ENCODE measurements around the gene PLD4.

The PLD4 gene

DNA sequence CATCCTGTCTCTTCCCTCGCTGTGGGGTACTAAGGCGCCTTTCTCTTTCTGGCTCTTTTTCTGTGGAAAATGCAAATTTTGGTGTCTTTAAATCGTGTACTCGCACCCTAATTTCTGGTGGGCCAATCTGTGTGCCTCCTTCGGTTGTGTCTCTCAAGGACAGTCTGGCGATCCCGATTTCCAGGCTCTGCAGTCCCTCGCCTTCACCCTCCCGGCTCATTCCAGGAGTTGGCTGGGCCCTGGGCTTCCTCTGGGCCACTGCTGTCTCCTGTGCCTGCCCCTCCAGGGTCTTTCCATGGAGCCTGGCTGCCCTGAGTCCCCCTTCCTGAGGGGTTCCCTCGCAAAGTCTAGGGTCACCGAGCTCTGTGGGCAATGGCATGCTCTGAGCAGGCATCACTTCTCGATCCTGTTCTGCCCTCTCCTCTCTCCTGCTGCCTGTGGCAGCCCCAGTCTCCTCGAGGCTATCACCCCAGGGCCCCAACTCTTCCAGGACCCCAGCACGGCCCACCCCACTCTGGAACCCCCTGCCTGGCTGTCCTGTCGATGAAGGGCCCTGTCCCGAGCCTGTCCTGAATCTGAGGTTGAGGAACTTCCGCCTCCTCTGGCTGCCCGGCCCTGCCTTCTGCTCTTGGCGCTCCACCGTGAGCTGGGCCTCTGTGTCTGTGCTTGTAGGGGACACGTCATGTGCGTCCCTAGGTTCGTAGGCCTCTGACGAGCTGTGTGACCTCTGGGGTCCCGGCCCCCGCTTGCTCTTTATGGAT lies 29.4 kb downstream of the PLD4 start:
- DNase-seq (ENCODE audit: insufficient read length, low spot score), result no peak
- no peak for FAIRE-seq

DNA sequence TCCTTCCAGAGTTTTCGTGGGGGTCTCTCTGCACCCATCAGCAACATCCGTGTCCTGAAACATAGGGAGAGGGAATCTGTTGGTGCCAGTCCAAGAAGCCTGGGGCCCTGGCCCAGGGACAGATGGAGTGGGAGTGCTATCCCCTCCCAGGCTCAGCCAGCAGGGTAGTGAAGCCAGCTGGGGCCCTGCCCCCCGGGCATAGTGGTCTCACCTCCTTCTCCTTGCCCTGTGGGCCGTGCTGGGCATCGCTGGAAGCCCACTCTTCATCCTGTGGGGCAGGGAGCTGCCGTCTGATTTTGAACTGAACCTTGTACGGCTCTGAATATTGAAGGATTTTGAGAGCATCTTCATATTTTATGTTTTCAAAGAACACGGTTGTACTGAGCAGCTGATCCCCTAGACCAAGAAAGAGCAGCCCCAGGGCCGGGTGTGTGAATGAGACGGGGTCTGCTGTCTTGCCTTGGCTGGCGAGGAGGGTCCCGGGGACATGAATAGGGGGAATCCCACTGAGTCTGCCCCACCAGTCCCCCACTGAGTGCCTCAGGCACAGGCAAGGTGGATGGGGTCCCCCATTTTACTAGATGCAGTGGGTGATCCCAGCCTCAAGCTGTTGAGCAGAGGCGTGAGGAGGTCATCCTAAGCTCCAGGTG lies 30.2 kb downstream of the PLD4 start:
- FAIRE-seq, result no peak

DNA sequence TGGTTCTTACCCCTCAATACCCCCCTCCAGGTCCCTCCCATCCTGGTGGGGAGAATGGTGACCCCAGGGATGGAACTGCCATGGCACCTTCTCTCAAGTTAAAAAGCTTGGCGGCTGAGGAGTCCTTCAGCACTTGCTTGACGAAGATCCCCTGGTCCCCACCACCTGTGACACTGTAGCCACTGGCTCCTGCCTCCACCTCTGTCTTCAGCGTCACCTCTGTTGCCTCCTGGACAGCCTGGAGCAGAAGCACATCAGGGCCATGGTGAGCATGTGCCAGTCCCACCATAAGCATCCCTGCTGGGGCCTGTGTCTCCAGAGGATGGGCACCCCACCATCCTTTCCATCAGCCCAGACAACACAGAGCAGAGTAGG lies 30.7 kb downstream of the PLD4 start:
- FAIRE-seq (no peak), DNase-seq (ENCODE audit: insufficient read length, low spot score) (no peak)

More for the DNA sequence above, 30.2 kb downstream of the PLD4 start:
- no peak for DNase-seq (ENCODE audit: insufficient read length, low spot score)

DNA sequence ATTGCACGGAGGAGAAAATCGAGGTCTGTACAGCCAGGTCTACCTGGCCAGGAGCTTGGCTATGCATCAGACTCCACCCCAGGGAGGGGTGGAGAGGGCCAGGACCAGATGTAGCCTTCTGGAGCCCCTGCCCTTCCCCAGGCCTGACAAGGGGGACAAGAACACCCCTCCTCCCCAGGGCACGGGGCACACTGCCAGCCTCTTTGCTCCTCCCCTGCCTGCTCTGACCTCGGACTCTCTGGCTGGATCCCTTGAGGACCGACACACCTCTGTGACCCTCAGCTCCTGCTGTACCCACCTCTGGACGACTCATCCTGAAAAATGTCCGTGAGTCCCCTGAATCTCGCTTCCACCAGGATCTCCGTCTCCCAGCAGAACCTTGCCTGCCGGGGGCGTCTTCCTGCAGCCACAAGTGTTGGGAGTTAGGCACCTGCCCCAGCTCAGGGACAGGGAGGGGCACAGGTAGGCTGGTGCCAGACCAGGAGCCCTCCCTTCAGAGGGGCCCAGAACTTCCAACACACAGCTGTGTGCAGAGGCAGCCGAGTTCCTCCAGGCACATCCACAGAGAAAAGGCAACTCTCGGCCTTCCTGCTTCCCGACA lies 31.7 kb downstream of the PLD4 start:
- DNase-seq (ENCODE audit: insufficient read length, low spot score) (no peak), FAIRE-seq (no peak)

DNA sequence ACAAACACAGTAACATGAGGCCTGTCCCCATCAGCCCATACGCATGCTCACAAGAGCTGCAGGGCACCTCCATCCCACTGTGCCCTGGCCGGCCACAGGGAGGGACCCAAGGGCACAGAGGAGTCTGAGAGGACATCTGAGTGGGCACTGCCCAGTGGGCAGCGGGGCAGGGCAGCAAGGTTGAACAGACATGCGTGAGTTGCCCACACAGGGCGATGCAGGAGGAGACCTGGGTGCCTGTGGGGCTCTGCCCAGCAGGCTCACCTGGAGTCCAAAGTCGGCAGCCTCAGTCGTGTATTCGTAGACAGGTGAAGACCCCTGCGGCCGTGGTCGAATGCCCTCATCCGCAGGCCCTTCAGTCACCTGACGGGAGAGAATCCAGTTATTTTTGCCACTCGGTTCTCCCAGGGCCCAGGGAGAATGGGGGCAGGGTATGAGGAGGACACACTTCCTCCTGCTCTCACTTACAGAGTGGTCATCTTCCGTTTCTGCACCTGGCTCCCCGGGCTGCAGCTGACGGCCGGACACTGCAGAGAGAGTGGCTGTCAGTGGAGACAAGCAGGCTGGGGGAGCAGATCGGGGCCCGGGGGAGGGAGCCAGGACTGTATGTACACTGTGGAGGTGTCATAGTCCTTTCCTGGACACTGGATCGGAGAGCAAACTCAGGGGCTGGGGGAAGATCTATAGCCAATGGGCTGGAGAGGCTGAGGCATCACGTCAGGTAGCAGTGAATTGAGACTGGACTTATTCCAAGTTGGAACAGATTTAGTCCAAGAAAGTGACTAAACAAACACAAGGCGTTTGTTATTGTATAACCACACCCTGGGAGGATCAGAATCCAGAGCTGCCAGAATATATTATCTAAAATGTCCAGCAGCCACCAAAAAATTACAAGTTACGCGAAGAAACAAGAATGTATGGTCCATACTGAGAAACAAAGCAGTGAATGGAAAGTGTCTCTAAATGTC lies 32.8 kb downstream of the PLD4 start:
- FAIRE-seq (no peak), DNase-seq (ENCODE audit: insufficient read length, low spot score) (no peak)

DNA sequence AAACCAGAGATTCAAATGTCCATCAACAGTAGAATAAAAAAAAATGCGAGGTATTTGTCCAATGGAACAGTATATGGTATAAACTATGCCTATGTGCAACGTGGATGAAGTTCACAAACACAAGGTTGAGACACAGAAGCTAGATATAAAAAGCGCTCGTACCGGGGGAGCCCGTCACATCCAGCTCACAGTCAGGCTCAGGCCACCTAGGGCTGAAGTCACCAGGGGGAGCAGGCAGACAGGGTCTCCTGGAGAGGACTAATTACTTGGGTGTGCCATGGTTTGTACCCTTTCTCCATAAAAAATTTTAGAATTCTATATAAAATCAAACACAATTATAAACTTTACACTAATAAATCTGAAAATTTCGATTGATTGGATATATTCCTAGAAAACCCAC lies 39.9 kb downstream of the PLD4 start:
- DNase-seq (ENCODE audit: insufficient read length, low spot score) (no peak), FAIRE-seq (no peak)

DNA sequence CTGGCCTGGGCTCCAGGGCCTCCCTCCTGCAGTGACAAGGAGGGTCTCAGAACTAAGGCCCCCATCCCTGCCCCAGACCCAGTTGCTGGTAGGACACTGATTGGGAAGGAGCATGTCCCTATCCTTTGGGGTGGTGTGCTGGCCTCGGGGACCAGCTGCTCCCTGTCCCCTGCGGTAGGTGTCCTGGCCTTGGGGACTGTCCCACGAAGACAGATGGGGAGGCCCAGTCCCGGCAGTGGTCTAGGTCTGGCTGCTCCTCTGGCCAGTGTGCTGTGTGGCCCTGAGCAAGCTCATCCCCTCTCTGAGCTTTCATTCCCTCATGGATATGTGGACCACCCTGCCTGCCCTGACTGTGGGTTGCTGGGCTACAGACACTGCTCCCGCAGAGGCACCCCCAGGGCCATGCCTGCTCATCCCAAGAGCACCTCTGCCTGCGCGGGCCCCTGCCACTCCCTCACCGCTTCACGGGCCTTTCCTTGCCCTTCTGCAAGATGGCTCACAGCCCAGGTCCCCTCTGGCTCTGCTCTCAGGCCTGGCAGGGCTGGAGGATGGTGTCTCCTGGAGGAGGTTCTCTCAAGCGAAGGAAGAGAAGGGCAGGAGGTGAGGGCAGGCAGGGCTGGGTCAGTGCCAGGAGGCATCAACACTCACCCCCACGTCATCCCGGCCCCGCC lies 41.0 kb downstream of the PLD4 start:
- FAIRE-seq, result no peak
- no peak for DNase-seq (ENCODE audit: insufficient read length, low spot score)

DNA sequence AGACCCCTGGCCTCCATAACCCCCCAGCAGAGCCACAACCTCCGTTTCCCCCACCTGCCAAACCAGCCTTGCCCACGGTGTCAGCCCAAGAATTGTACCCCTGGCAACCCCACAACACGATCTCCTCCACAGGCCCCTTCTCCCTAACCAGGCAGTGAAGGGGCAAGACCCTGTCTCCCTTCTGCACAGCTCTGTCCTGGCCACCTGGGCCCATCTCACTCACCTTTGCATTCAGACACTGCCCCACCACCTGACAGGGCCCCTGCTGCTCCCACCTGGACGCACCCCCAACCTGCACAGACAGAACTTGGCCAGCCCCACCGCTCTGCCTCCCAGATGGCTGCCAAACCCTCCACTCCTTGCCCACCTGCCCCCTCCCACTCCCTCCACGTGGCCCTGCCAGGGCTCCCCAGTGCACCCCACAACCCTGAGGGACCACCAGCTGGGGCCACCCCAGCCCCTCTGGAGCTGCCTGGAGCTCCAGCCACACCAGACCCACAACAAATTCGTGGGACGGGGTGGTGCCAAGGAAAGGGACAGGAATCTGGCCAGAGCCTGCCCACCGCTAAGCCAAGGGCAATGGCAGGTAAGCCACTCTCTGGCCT lies 41.7 kb downstream of the PLD4 start:
- FAIRE-seq, result no peak
- DNase-seq (ENCODE audit: insufficient read length, low spot score), result no peak

DNA sequence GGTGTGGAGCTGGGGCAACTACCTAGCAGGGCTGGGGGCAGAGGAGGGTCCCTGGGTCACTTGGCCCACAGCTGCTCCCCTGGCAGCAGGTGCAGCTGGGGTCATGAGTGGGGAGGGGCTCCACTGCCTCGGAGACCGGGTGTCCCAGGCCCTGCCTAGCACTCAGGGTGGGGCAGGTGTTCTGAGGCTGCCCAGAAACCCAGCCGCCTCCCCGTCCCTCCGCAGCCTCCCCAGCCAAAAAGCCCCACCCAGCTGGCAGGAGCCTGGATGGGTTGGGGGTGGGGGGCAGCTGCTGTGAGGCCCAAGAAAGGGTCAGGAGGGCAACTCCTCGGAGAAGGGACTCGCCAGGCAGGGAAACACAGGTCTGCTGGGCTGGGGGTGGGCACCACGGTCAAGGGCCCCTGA lies 42.3 kb downstream of the PLD4 start:
- FAIRE-seq (no peak), DNase-seq (ENCODE audit: insufficient read length, low spot score) (no peak)

DNA sequence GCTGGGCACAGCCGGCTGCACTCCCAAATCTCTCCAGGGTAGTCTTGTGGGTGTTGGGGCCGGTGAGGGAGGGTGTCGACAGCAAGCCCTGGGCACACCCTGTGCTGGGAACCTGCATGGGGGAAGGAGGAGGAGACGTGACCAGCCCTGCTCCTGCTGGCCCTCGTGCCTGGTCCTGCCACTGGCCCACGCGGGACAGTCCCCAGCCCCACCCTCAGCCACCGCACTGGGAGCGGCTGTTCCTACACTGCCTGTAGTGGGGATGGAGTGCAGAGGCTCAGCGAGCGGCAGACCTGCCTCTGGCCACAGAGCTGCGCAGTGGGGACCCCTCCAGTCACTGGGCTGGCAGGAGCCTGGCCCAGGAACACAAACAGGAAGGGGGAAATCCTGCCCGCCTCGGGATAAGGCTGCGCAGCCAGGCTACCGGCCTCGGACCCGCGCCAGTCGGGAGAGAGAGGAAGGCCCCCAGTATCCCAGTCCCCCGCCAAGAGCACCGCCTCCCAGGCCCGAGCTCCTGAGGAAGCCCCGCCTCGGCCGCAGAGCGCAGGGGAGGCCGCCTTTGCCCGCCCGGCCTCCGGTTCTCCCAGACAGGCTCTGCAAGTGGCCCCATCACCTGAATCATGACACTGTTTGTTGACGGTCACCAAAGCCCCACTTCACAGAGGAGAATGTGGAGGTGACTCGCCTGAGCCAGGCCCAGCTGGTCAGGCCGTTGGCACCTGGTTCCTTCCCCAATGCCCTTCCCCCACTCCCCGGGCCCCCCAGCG lies 42.9 kb downstream of the PLD4 start:
- DNase-seq (ENCODE audit: insufficient read length, low spot score) (no peak), FAIRE-seq (no peak)

DNA sequence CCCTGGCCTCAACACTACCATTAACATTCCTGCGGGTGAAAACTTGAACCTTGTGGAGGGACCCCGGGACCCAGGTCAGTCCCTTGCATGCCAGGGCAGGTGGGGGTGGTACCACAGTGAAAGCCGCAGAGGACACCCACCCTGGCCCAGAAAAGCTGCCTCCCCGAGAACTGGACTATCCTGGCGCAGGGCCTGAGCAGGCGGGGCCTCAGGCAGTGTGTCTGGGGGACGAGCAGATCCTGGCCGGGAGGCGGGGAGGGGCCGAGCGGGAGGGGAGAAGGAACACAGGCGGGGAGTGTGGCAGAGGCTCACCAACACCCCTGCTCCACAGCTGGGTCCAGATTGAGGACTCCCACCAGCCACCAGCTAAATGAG lies 43.5 kb downstream of the PLD4 start:
- peak; percentile 71 for DNase-seq (ENCODE audit: insufficient read length, low spot score)
- FAIRE-seq, result peak; percentile 92

DNA sequence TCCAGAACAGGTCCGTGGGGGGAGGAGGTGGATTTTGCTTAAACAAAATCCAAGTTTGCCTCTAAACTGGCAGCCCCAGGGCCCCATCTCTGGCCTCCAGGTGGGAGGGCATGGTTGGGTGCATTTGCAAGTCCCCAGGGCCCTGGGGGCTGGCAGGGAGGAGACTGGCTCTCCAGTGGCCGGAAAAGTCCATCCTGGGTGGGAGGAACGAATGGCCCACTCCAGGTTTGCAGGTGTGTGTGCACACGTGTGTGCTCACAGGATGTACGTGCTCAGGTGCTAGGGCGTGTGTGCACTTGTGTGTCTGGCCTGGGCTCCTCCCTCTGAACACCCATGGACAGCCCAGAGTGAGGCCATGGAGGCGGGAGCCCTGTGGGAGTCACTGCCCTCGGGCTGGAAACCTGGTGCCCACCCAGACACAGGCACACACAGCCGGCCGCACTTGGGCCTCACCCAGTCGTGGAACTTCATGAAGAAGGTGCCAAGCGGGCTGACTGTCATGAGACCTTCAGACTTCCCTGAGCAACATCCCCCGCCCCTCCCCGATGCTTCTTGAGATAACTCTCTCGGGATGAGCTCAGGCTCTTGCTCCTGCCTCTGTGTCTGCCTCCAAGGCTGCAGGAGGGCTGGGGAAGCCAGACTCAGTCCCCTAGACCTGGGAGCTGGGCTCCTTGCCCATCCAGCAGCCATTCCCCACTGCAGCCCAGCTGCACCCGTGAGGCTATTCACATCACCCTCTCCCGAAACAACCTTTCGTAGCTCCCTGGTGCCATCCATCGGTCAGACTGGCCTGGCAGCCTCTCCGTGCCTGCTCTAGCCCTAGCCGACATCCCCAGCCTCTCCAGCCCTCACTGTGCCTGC lies 44.1 kb downstream of the PLD4 start:
- DNase-seq (ENCODE audit: insufficient read length, low spot score), result no peak
- FAIRE-seq, result peak; percentile 79

DNA sequence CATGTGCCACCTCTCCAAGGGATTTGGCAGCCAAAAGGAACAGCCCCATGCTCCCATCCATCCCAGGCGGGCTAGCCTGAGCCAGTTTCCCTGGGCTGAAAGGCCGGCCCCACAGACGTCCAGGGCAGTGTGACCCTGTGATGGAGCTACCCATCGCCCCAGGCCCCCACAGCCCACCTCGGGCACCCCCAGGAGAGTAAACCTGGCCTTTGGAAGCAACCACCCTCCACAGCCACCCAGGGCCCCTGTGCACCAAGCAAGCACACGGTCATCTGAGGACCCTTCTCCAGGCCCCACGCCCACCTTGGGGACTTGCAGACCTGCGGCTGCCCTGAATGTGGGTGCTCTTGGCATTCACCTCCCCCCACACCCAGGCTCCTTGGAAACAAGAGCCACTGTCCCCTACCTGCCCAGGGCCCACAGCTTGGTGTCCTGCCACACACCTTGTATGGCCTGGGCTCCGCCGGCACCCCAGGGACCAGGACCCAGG lies 45.1 kb downstream of the PLD4 start:
- FAIRE-seq (no peak), DNase-seq (ENCODE audit: insufficient read length, low spot score) (no peak)

DNA sequence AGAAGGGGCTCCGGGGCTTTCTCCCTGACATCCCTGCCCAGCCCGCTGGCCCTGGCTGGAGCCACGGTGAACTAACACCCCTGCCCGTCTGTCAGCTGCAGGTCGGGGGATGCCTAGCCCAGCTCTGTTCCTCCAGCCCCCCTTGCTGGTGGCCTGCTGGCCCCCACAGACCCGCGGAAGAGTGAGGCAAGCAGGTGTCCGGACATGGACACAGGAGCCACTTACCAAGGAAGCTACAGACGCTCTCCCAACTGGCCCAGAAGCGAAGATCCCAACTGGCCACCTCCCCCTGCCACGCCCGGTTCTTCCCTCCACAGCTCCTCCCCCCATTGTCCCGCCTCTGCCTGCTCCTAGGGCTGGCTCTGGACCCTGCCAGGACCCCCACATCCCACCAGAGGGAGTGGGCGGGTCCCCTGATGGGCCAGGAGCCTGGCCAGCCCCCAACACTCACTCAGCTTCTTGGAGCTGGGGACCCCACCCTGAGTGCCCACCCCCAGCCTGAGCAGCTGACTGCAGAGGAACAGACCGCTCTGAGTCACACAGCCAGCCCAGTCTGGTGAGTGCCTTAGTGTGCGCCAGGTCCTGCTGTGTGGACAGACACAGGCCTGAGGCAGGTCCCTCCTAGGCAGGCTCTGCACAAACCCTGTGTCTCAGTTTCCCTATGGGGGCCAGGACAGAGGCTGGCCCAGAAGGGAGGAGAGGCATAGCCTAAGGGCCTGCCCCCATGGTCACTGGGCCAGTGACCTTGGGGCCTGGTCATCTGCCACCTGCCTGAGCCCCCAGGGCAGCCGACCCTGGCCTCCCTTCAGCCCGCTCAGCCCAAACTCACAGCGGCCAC lies 45.8 kb downstream of the PLD4 start:
- DNase-seq (ENCODE audit: insufficient read length, low spot score) (no peak), FAIRE-seq (peak; percentile 75)

DNA sequence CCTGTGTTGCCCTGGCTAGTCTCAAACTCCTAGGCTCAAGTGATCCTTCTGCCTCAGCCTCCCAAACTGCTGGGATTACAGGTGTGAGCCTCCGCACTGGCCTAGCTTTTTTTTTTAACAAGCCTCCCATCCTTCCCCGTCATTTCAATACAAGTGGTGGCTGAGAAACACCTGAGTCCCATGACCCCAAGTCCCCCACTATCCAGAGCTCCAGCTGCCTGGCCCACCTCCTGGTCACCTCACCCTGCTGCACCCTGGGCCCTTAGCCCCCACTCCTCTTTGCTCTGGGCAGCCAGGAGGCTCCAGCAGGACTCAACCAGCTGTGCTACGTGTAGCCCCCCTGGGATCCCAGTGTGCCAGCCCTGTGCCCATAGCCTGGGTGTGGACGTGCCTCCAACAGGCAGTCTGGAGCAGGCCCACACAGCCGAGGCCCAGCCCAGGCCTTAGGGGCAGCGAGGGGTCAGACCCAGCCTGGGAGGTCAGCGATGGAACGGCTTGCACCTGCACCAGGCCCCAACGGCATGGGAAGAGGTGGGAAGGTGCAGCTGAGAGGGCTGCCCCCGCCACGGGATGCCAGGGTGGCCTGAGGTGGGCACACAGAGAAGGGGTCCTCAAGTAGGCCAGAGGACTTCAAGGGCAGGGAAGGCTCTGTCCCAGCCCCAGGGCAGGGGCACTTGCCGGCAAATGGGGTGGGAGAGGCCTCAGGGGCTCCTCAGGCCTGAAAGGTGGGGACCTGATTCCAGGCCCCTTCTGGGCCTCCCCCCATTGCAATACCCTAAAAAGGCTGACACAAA lies 47.0 kb downstream of the PLD4 start:
- FAIRE-seq (no peak), DNase-seq (ENCODE audit: insufficient read length, low spot score) (no peak)

DNA sequence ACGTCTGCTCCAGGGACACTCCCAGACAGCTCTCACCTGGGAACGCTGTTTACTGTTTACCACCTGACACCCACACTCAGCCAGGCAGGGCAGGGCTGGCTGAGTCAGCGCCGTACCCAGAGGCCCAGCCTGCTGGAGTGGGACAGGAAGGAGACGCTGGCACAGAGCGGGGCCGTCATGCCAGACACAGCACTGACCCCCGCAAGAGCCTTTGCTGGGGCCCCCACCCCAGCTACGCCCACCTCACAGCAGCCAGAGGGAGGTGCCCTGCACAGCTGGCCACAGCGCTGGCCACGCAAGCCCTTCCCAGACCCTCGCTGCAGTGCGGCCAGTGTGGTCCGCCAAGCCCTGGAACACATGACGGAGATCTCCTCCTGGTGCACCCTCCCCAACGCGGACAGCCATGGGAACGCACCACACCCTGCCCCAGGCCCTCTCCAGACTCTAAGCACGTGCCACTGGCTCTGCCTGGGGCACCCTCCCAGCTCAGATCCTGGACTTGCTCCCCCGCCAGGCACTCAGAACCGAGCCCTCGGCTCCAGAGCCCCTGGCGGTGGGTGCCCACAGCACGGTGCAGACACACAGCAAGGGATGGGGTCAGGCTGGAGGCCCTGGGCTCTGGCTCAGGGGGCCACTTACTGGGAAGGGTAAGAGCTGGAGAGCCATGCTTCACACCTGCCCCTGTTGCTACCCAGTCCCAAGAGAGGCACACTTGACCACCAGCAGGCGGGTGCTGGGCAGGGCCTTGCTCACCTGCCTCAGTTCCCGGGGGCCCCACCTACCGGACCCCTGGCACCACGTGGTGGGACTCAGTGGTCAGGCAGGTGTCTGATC lies 47.8 kb downstream of the PLD4 start:
- DNase-seq (ENCODE audit: insufficient read length, low spot score) (no peak), FAIRE-seq (peak; percentile 80)

Data from HTR-8/SVneo (cell line).